GM18861 (cell line): Measurements from ENCODE around the gene MYOC.
"Not testable (repeated sequence)": the region's sequence is repeated elsewhere in the genome, so short reads cannot be mapped to it uniquely, and the experiment has no call there.

Experiments
- ATAC-seq: cut with Tn5 transposase; IDR thresholded peaks from one replicate; pipeline ENCODE4 v1.9.1; 2021; ENCODE audit not compliant: unreplicated experiment

MYOC gene

DNA sequence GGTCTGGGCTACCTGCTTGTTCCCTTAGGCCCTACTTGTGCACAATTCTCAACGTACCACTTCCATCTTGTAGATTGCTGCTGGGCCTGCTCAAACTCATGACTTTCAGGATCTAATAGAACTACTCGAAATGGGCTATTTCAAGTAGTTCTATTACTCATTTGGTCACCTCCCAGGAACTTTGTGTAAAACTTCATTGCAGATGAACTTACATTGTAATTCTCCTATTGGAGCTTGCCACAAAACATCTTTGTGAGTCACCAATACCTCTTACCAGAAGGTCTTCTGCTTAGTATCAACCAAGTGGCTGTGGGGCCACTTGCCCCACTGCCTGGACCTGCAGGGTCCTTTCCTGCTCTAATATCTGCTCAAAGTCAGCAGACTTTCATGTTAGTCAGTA is 41.2 kb downstream of the MYOC start:
- no peak for ATAC-seq

DNA sequence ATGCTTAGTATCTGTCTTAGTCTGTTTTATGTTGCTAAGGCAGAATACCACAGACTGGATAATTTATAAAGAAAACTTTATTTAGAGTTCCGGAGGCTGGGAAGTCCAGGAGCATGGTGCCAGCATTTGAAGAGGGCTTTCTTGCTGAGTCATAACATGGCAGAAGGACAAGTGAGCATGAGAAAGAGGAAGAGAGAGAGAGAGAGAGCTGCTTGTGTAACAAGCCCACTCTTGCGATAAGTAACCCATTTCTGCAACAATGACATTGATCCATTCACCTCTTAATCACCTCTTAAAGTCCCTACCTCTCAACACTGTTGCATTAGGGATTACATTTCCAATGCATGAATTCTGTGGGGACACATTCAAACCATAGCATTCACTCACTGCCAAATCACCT is 42.1 kb downstream of the MYOC start:
- ATAC-seq = peak; percentile 38

GRCh38 chr1:171606402-171606941 is 46.0 kb downstream of the MYOC start:
- ATAC-seq = peak; percentile 62

DNA sequence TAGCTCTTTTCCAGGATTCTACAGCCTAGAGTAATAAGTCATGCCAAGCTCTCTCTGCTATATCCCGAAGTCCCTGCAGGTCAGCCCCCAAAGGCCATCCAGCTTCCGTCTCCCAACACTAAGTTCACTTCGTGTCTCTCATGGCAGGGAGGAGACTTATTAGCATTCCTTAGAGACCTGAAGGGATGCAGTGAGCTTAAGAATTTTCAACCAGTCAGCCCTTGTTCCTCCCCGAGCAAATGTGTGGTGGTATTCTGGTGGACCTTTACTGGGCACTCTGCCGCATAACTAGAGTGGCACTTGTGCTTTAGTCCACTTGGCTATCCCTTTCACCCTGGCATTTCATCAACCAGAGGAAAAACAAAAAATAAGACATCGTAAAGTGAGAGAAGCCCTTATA is 49.4 kb downstream of the MYOC start:
- not testable (repeated sequence) for ATAC-seq

DNA sequence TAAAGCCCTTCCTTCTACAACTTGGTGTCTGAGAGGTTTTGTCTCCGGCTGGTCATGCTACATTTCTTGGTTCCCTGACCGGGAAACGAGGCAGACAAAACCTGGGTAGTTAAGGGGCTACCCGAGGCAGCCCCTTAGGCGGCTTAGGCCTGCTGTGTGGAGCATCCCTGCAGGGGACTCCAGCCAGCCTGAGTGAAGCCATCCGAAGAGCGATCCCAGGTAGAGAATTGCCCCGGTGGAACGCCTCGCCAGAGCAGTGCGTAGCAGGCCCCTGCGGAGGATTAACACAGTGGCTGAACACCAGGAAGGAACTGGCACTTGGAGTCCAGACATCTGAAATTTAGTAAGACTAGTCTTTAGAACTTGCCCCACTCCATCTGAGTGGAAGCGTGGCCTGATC is 51.6 kb downstream of the MYOC start:
- ATAC-seq = no peak

DNA sequence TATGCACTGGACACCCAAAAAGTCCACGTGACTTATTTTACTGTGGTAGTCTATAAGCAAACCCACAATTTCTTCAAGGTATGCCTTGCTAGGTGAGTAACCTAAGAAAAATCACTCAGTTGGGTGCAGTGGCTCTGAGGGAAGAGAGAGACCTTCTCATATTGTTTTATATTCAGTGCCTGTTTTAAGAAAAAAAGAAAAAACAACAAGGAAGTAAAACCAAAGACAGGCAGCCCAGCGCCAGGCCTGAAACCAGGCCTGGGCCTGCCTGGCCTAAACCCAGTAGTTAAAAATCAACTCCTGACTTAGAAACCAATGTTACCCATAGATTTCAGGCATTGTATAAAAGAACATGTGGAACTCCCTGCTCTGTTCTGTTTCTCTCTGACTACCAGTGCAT is 52.2 kb downstream of the MYOC start:
- peak; percentile 33 for ATAC-seq

DNA sequence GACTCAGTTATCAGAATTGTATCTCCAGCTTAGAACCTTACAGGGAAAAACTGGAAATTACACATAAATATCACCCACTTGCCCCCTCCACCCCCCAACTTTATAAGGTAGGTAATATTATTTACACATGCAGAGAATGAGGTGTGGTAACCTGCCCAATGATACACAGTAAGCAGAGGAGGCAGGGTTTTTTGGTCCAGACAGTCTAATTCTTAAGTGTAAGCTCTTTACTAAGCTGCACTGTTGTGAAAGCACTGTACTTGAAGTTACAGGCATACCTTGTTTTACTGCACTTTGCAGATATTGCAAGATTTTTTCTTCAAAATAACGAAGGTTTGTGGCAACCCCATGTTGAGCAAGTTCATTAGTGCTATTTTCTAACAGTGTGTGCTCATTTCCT is 55.3 kb downstream of the MYOC start:
- no peak for ATAC-seq

GRCh38 chr1:171596705-171597104 is 55.8 kb downstream of the MYOC start:
- ATAC-seq = no peak

DNA sequence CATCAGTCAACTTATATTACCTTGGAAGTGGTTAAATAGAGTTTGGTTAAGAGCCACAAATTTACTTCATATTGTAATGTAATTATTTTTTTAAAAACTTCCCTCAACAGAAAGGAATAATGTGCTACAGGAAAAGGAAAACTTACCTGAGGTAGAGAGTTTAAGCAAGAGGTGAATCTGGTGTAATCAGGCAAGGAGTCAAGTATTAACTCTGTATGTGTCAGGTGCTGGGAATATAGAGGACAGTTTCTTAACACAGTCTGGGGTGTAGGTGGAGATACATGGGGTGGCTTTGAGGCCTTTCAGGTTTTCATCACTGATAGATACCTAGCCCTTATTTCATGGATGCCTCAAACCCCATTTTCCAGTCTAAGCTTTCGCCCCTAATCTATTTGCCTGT is 56.4 kb downstream of the MYOC start:
- no peak for ATAC-seq

DNA sequence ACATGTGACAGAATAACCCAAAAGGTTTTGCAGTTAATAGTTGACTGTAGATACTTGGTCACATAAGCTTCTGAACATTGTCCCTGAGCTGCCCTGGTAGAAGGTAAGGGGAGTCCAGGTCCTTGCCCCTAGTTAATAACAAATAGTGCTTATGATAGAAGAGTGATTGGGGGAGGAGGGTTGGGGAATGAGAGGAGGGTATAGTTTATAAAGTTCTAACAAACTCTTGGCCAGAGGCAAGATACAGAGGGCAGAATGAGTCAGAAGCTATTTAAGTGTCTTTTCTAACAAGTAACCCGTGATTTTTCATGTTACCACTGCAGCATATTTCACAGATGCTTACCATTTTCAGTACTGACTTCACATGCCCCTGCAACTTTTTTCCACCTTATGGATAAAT is 57.2 kb downstream of the MYOC start:
- peak; percentile 42 for ATAC-seq

DNA sequence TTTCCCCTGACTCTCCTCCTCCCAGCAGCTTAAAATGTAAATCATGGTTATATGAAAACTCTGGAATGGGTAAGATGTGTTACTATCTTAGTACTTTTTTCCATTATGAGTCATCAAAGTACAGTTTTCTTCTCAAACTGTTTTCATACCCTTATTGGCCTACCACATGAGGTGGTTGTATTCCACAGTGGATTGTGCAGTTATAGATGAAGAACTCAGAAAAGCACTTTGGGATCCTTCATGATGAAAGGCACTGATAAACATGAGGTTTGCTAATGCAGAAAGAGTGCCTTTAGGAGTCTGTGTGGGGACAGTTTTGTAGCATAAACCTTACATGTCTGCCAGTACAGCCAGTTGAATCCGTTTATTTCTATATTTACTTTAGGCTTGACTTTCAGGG is 62.5 kb downstream of the MYOC start:
- ATAC-seq = no peak

DNA sequence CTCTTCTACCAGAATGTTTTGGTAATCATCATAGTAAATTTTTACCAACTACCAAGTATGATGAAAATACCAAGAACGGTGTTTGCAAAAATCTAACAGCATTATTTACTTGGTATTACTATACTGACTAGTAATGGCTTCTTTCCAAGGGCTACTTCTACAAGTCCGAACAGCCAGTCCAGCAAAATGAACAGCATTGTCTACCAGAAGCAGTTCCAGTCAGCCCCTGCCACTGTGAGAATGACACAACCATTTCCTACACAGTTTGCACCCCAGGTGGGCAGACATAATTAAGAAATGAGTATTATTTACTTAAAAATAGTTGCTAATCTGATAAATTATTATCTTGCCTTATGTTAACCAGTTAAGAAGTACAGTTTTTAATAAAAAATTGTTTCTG is 64.3 kb downstream of the MYOC start:
- no peak for ATAC-seq

GRCh38 chr1:171585715-171586114 is 66.8 kb downstream of the MYOC start:
- no peak for ATAC-seq
